Vagina (tissue), 2 donors: ENCODE data around the gene FAM171A1.

Experiments used
- POLR2A ChIP-seq, 2 donors: fragments of 450-650 bp; IDR thresholded peaks; one replicate each; pipeline ENCODE4 v1.6.1; 2017; ENCODE audit warnings: antibody characterized with exemption in 2 of 2, mild to moderate bottlenecking in 2 of 2, moderate library complexity in 2 of 2
- POLR2AphosphoS5 ChIP-seq, 2 donors: sonication (generic); formaldehyde crosslinking; IDR thresholded peaks; one replicate each; pipeline ENCODE4 v1.9.0; 2017; ENCODE audit warnings: antibody characterized with exemption in 2 of 2, mild to moderate bottlenecking in 2 of 2, low read depth in 1 of 2; ENCODE audit not compliant: insufficient read depth in 1 of 2
- TF ChIP-seq, protein P1 (sequence below), 3 experiments: fragments of 450-650 bp in 2 of 3; fragments of 200-600 bp in 1 of 3; sonication (generic) in 1 of 3; IDR thresholded peaks; one replicate each; pipeline ENCODE4 v1.5.1; 2017 to 2019; ENCODE audit warnings: antibody characterized with exemption in 3 of 3, mild to moderate bottlenecking in 2 of 3, moderate library complexity in 2 of 3

DNA sequence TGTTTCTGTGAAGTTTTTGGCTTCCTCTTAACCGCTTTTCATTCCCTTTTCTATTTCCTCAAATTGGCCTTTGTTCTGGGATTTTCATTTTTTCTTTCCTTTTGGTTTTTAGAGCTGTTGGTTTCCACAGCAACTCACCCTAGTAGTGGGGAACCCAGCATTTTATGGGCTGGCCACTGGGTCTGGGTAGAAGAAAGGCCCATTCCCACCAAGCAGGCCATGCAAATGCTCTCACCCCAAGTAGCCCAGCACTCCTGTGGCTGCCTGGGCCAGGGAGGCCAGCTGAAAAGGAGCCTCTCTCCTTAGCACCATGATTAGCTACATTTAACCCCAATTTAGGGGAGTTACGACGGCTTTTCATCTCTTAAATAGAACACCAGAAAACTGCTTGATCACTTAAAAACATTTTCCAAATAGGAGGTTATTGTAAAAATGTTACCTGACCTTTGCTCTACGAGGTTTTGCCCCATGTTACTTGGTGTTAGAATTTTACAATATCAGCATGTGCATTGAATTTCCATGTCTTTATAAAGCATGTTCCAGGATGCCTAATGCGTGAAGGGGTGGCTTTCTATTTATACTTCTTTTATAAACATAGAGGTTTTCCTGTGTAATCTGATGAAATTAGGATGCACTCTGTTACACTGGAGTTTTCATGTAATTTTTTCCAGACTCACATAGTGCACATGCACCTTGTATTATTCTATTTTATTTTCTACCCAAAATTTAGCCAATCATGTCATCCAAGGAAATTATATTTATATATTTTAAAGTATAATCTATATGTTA lies 75.4 kb downstream of the FAM171A1 start:
- TF ChIP-seq, protein P1, sequence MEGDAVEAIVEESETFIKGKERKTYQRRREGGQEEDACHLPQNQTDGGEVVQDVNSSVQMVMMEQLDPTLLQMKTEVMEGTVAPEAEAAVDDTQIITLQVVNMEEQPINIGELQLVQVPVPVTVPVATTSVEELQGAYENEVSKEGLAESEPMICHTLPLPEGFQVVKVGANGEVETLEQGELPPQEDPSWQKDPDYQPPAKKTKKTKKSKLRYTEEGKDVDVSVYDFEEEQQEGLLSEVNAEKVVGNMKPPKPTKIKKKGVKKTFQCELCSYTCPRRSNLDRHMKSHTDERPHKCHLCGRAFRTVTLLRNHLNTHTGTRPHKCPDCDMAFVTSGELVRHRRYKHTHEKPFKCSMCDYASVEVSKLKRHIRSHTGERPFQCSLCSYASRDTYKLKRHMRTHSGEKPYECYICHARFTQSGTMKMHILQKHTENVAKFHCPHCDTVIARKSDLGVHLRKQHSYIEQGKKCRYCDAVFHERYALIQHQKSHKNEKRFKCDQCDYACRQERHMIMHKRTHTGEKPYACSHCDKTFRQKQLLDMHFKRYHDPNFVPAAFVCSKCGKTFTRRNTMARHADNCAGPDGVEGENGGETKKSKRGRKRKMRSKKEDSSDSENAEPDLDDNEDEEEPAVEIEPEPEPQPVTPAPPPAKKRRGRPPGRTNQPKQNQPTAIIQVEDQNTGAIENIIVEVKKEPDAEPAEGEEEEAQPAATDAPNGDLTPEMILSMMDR (IDR thresholded peaks at IDR 0.05) = no peak
- TF ChIP-seq POLR2A (IDR thresholded peaks at IDR 0.05) = no peak
- no peak for TF ChIP-seq POLR2AphosphoS5 (IDR thresholded peaks at IDR 0.05; ENCODE audit: insufficient read depth in 1 of 2, low read depth in 1 of 2)
